PC-3 (cell line): ENCODE measurements around the gene RNLS. TPM values are rescaled to one million over a fixed set of nuclear protein-coding genes. Genes with fewer than 3 reads are reported as not detected.

Source experiments
- ATAC-seq: fragments of 200-7000 bp; cut with Tn5 transposase; 2 replicates; pipeline ENCODE4 v1.9.1; 2020; ENCODE audit warnings: mild to moderate bottlenecking, moderate library complexity
- BruUV-seq: library from RNA; stranded (reverse); fragments of 400-500 nt; replicated peaks from 2 replicates; lab custom pipeline; 2021; lab: Mats Ljungman, UMichigan
- CTCF ChIA-PET: fragments of 300-600 bp; sonication (Branson Sonifier 250); formaldehyde crosslinking; loops from one replicate; lab custom pipeline; 2022; ENCODE audit warnings: antibody characterized with exemption; lab: Charles Lee
- POLR2A ChIA-PET: fragments of 300-600 bp; sonication (Branson Sonifier 250); formaldehyde crosslinking; loops from one replicate; lab custom pipeline; 2022; ENCODE audit warnings: antibody characterized with exemption; ENCODE audit not compliant: unreplicated experiment; lab: Charles Lee
- DNase-seq: peaks from one replicate; pipeline ENCODE4 v3.0.0-alpha.2; 2015
- H2AFZ ChIP-seq: fragments of 300-600 bp; sonication (generic); 2 replicates; pipeline ENCODE4 v1.6.0; 2016; ENCODE audit warnings: antibody characterized with exemption, low read length
- H3F3A ChIP-seq: fragments of 300-600 bp; sonication (generic); one replicate; pipeline ENCODE4 v1.6.0; 2017; ENCODE audit warnings: antibody characterized with exemption, low read length, control low read depth, mild to moderate bottlenecking; ENCODE audit not compliant: unreplicated experiment
- H3K27ac ChIP-seq: fragments of 300-600 bp; sonication (generic); 2 replicates; pipeline ENCODE4 v1.5.1; 2016; ENCODE audit warnings: mild to moderate bottlenecking, low read length
- H3K27me3 ChIP-seq: fragments of 300-600 bp; sonication (generic); 2 replicates; pipeline ENCODE4 v1.6.1; 2016; ENCODE audit warnings: low read length, mixed read lengths
- H3K36me3 ChIP-seq: fragments of 300-600 bp; sonication (generic); 2 replicates; pipeline ENCODE4 v1.6.1; 2016; ENCODE audit warnings: low read depth, mixed run types, low read length, mixed read lengths
- H3K4me1 ChIP-seq: fragments of 300-600 bp; sonication (generic); 2 replicates; pipeline ENCODE4 v1.5.1; 2016; ENCODE audit warnings: low read length; ENCODE audit not compliant: insufficient read depth
- H3K4me2 ChIP-seq: fragments of 300-600 bp; sonication (generic); 2 replicates; pipeline ENCODE4 v1.6.0; 2016; ENCODE audit warnings: low read length
- H3K4me3 ChIP-seq: fragments of 300-600 bp; sonication (generic); 2 replicates; pipeline ENCODE4 v1.5.1; 2016; ENCODE audit warnings: mild to moderate bottlenecking, low read length, mixed read lengths
- H3K79me2 ChIP-seq: fragments of 300-600 bp; sonication (generic); 2 replicates; pipeline ENCODE4 v1.6.1; 2017; ENCODE audit warnings: low read length, mixed read lengths
- H3K9ac ChIP-seq: fragments of 300-600 bp; sonication (generic); 2 replicates; pipeline ENCODE4 v1.6.0; 2016; ENCODE audit warnings: mild to moderate bottlenecking, low read length
- H3K9me2 ChIP-seq: fragments of 300-600 bp; sonication (generic); replicated peaks from 2 replicates; pipeline ENCODE4 v1.6.1; 2016; ENCODE audit warnings: mixed run types, low read length, mixed read lengths
- H3K9me3 ChIP-seq: fragments of 300-600 bp; sonication (generic); 2 replicates; pipeline ENCODE4 v1.6.1; 2016; ENCODE audit warnings: low read length, mixed read lengths
- H4K20me1 ChIP-seq: fragments of 300-600 bp; sonication (generic); 2 replicates; pipeline ENCODE4 v1.6.1; 2016; ENCODE audit warnings: low read length, mixed read lengths
- CTCF ChIP-seq: fragments of 300-600 bp; sonication (generic); conservative IDR thresholded peaks from 2 replicates; pipeline ENCODE4 v1.5.1; 2017; ENCODE audit warnings: antibody characterized with exemption, low read depth, mild to moderate bottlenecking, low read length
- EZH2 ChIP-seq: fragments of 300-600 bp; sonication (generic); IDR thresholded peaks from one replicate; pipeline ENCODE4 v1.6.1; 2017; ENCODE audit warnings: antibody characterized with exemption, mild to moderate bottlenecking, low read length; ENCODE audit not compliant: unreplicated experiment
- EZH2phosphoT487 ChIP-seq: fragments of 300-600 bp; sonication (generic); IDR thresholded peaks from 2 replicates; pipeline ENCODE4 v1.6.1; 2018; ENCODE audit warnings: mild to moderate bottlenecking, antibody characterized with exemption, low read length, borderline replicate concordance
- intact Hi-C: fragments of 100-400 bp; cut with micrococcal nuclease; formaldehyde crosslinking; loops from 2 replicates; pipeline ENCODE4 v1.9.0; 2023
- total RNA-seq: library from RNA; depleted of rRNA; stranded (reverse); fragments of >200 nt; gene quantifications from 2 replicates; pipeline ENCODE4 v1.2.3, GENCODE V29; 2014

The RNLS gene
- total RNA-seq, 1 experiment from 2014 or later: not detected

GRCh38 chr10:88522715-88523114, 60.4 kb downstream of the RNLS start:
- no peak for ATAC-seq
- no TSS peak for BruUV-seq
- CTCF ChIA-PET: no interaction called here

GRCh38 chr10:88521791-88522190, 61.3 kb downstream of the RNLS start:
- ChIA-PET POLR2A (no interaction called here), CTCF (no interaction called here)
- no peaks in the 10 kb centered on the region for H3K36me3 ChIP-seq
- no peaks in the 10 kb centered on the region for H3K79me2 ChIP-seq
- H3K4me3 ChIP-seq: no peak overlapping the region
- H3K4me2 ChIP-seq: no peak overlapping the region
- H3K9me2 ChIP-seq: no peaks in the 10 kb centered on the region
- H4K20me1 ChIP-seq: no peaks in the 10 kb centered on the region
- ATAC-seq (no peak), DNase-seq (no peak)
- no peaks in the 10 kb centered on the region for H3K27me3 ChIP-seq
- intact Hi-C loops: no loop called here
- no peak overlapping the region for H3K27ac ChIP-seq
- TF ChIP-seq EZH2 (no peak), EZH2phosphoT487 (no peak), CTCF (no peak)
- no peaks in the 10 kb centered on the region for H3K9me3 ChIP-seq
- H2AFZ ChIP-seq: no peak overlapping the region
- no TSS peak for BruUV-seq
- no peaks in the 10 kb centered on the region for H3F3A ChIP-seq
- no peaks in the 10 kb centered on the region for H3K4me1 ChIP-seq
- H3K9ac ChIP-seq: no peak overlapping the region

More at GRCh38 chr10:88522715-88523114, 60.4 kb downstream of the RNLS start:
- Histone ChIP-seq H4K20me1 (no peaks in the 10 kb centered on the region), H3K9ac (no peak overlapping the region), H3K4me2 (no peak overlapping the region), H3K27ac (no peak overlapping the region), H3K9me3 (no peaks in the 10 kb centered on the region), H2AFZ (no peak overlapping the region), H3K27me3 (no peaks in the 10 kb centered on the region), H3K79me2 (no peaks in the 10 kb centered on the region), H3F3A (no peaks in the 10 kb centered on the region), H3K9me2 (no peaks in the 10 kb centered on the region), H3K36me3 (no peaks in the 10 kb centered on the region), H3K4me3 (no peak overlapping the region), H3K4me1 (no peaks in the 10 kb centered on the region)
- intact Hi-C loops: no loop called here
- POLR2A ChIA-PET: no interaction called here
- no peak for DNase-seq
- TF ChIP-seq EZH2phosphoT487 (no peak), EZH2 (no peak), CTCF (no peak)

- Histone ChIP-seq H2AFZ (no peak overlapping the region), H3K4me2 (no peak overlapping the region), H3K36me3 (no peaks in the 10 kb centered on the region), H3K79me2 (no peaks in the 10 kb centered on the region), H3K9me2 (no peaks in the 10 kb centered on the region), H3K27ac (no peak overlapping the region), H3K9ac (no peak overlapping the region), H3K4me3 (no peak overlapping the region), H4K20me1 (no peaks in the 10 kb centered on the region), H3K27me3 (no peaks in the 10 kb centered on the region), H3K9me3 (no peaks in the 10 kb centered on the region), H3K4me1 (no peaks in the 10 kb centered on the region), H3F3A (no peaks in the 10 kb centered on the region)
- DNase-seq: no peak
- CTCF ChIA-PET: no interaction called here
- TF ChIP-seq EZH2phosphoT487 (no peak), CTCF (no peak), EZH2 (no peak)
- no TSS peak for BruUV-seq
- intact Hi-C loops: no loop called here
- no peak for ATAC-seq
- POLR2A ChIA-PET: no interaction called here
Observed at GRCh38 chr10:88515235-88515634, 67.9 kb downstream of the RNLS start.
